Gastrocnemius medialis (tissue), 4 donors: ENCODE results near the gene ABCB4.

Source experiments
- POLR2A ChIP-seq, 2 donors: fragments of 450-650 bp; IDR thresholded peaks; one replicate each; pipeline ENCODE4 v1.6.1; 2017; ENCODE audit warnings: antibody characterized with exemption in 2 of 2, mild to moderate bottlenecking in 2 of 2, moderate library complexity in 2 of 2
- TF ChIP-seq, protein P1 (sequence below), 5 experiments: fragments of 450-650 bp in 3 of 5; fragments of 200-600 bp in 2 of 5; sonication (generic) in 2 of 5; IDR thresholded peaks in 4 of 5; conservative IDR thresholded peaks in 1 of 5; 1 replicate in 4 of 5; 2 replicates in 1 of 5; pipeline ENCODE4 v1.5.1; 2016 to 2019; ENCODE audit warnings: antibody characterized with exemption in 5 of 5, mild to moderate bottlenecking in 3 of 5, moderate library complexity in 3 of 5

DNA sequence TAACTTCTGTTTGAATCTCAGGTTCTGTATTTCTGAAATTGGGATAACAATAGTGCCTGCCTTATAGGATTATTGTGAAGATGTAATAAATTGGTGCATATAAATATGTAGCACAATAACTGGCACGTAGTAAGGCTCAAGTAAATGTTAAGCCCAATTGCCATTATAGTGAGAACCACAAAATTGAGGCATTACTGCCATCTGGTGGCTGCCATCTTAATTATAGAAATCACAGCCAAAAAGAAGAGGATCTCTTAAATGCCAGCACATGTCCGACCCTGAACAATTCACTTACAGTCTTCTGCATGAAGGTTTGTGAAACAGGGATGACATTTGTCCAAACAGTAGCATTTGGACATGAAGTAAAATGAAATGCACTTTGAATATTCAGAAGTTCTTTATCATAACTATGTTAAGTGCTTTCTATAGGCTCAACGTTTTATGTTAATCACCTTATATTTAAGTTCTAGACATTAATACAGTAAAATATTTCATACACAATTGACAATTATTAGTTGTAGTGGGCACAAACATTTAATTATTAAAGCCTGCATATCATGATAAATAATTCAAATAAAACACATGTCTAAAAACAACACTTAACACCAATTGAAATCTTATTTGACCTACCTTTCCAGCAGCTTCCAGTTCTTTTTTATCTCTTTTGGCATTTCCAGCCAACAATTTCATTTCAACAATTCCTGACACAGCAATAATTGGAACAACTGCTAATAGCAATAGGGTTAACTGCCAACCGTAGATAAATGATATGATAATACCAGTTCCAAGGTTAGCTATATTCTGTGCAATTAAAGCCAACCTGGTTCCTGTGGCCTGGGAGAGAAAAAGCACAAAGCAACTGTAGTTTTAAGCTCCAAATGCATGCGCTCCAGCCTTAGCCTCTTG lies 58.5 kb downstream of the ABCB4 start:
- TF ChIP-seq, protein P1, sequence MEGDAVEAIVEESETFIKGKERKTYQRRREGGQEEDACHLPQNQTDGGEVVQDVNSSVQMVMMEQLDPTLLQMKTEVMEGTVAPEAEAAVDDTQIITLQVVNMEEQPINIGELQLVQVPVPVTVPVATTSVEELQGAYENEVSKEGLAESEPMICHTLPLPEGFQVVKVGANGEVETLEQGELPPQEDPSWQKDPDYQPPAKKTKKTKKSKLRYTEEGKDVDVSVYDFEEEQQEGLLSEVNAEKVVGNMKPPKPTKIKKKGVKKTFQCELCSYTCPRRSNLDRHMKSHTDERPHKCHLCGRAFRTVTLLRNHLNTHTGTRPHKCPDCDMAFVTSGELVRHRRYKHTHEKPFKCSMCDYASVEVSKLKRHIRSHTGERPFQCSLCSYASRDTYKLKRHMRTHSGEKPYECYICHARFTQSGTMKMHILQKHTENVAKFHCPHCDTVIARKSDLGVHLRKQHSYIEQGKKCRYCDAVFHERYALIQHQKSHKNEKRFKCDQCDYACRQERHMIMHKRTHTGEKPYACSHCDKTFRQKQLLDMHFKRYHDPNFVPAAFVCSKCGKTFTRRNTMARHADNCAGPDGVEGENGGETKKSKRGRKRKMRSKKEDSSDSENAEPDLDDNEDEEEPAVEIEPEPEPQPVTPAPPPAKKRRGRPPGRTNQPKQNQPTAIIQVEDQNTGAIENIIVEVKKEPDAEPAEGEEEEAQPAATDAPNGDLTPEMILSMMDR (IDR thresholded peaks at IDR 0.05 in 4 of 5, conservative IDR thresholded peaks at IDR 0.05 in 1 of 5), result peak; percentile 60 to 69 (median 64)
- no peak for TF ChIP-seq POLR2A (IDR thresholded peaks at IDR 0.05)
